Stimulated activated CD4-positive, alpha-beta T cell treated with anti-CD3 and anti-CD28 coated beads, TNF-alpha, amount 100 ng/mL, for 48 hours (primary cell): ENCODE results near the gene SYS1.

Source experiments
- DNase-seq, 3 donors: peaks; one replicate each; pipeline ENCODE4 v3.0.0-alpha.2; 2020; ENCODE audit warnings: low read depth in 3 of 3

Gene SYS1

GRCh38 chr20:45355209-45356084, 7.5 kb upstream of the SYS1 start:
- DNase-seq = no peak

GRCh38 chr20:45358282-45359068, 4.5 kb upstream of the SYS1 start:
- no peak for DNase-seq

DNA sequence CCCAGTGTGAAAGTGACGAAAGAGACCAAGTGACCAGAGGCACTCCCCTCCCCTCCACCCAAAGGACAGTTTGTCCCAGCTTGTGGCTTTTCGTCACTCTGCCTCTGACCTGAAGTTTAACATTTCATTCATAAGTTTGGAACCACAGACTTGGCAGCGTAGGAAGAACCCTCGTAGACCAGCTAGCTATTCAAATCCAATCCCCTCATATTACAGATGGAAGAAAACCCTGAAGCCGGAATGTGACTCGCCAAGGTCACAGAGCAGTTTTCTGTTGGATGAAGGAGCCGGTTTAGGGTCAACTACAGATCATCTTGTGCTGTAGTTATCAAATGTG, 3.9 kb upstream of the SYS1 start:
- no peak for DNase-seq

- no peak for DNase-seq
Measured at GRCh38 chr20:45359406-45360148, 3.4 kb upstream of the SYS1 start.

- DNase-seq = no peak
Measured at GRCh38 chr20:45361793-45362192, 1.2 kb upstream of the SYS1 start.

DNA sequence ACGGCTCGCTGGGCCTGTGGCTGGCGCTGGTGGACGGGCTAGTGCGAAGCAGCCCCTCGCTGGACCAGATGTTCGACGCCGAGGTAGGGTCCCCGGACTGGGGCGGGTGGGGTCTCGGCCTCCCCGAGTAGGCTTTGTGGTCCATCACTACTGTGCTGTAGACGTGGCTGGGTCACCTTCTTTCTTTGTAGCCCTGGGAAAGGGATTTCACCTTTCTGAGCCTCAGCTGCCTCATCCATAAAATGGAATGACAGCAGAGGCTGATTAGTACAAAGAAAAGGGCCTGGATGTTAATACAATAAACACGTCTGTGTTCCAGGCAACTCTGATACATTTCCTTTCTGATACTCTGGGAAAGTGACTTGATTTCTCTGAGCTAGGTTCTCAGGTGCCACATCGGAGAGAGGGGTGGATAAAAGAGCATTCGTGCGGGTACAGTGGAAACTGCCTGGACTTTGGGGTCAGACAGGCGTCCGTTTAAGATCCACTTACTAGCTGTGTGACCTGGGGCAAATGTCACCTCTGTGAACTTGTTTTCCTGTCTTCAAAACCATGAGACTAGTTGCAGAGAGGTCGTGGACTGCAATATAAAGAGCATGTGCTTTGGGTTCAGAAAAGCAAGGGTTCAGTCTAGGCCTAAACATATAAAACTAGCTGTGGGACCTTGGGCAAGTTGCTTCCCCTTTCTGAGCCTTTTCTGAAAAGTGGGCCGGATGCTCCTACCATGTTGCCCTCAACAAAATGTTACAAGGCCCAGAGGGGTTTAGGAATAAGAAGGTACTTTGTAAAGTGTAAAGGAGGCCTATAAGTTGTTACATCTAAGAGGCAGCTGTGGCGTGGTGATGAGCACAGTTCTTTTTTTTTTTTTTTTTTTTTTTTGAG, 896 bp downstream of the SYS1 start:
- DNase-seq = no peak

- DNase-seq = no peak
Measured at GRCh38 chr20:45365444-45365970, 2.6 kb downstream of the SYS1 start.

GRCh38 chr20:45366192-45366591, 3.2 kb downstream of the SYS1 start:
- DNase-seq = no peak

DNA sequence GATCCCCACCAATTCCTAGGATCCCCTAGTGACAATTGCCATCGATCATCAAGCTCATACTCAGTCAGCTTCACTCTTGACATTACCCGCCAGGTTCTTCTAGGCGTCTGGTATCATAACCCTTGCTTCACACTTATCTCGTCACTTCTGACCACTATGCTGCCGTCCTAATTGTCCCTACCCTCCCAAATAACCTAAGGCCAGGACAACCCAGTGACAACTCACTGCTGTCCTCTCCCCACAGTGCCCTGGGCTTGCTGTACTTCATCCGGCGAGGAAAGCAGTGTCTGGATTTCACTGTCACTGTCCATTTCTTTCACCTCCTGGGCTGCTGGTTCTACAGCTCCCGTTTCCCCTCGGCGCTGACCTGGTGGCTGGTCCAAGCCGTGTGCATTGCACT, 3.7 kb downstream of the SYS1 start:
- no peak for DNase-seq

GRCh38 chr20:45367126-45367525, 4.2 kb downstream of the SYS1 start:
- DNase-seq = no peak

- no peak for DNase-seq
Measured at GRCh38 chr20:45368221-45368980, 5.4 kb downstream of the SYS1 start.

- DNase-seq = no peak
Measured at GRCh38 chr20:45370571-45371160, 7.7 kb downstream of the SYS1 start.

- no peak for DNase-seq
Measured at GRCh38 chr20:45372241-45372640, 9.3 kb downstream of the SYS1 start.

- DNase-seq = no peak
Measured at GRCh38 chr20:45372646-45373352, 9.8 kb downstream of the SYS1 start.

DNA sequence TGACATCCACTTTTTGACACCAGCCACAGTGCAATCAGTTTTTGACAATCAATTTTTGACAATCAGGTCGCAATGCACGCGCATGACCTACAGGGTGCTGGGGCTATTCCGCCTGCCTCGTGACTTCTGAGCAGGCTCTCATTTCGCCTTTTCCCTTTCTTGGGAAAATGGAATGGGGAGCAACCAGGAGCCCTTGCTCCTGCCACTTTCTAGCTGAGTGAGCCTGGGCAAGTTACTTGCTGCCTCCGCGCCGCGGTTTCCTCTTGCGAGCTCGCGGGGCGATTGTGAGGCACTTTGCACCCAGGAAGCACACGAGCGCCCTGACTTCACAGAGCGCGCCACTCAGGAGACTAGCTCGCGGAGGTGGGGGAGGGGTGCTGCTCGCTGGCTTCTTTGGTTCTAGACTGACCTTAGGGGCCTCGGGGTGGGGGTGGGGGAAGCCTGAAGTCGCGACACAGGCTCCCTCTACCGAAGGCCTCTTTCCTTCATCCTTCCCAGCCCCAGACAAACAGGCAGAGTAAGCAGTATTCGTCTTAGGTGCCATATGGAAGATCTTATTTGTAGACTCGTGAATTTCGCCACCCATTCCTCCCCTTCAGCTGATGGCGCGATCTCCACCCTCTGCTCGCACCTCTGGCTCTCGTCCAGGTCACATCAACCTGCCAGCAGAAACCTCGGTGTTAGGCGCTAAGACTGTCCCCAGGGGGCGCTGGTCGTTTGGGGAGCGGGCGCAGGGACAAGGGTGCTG, 10.6 kb downstream of the SYS1 start:
- DNase-seq = peak; percentile 81 to 95 (median 86)

DNA sequence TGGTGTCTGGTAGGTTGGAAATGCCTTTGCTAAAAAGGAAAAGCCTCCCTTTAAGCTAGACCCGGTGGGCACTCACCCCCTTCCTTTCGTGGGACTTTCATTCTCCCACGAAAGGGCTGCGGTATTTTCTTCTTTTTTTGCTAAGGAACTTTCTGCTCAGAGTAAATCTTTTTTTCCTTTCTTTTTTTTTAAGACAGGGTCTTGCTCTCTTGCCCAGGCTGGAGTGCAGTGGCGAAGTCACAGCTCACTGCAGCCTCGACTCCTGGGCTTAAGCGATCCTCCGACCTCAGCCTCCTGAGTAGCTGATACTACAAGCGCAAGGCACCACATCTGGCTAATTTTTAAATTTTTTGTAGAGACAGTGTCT, 11.1 kb downstream of the SYS1 start:
- DNase-seq = no peak

GRCh38 chr20:45374966-45375365, 12.0 kb downstream of the SYS1 start:
- DNase-seq = no peak

DNA sequence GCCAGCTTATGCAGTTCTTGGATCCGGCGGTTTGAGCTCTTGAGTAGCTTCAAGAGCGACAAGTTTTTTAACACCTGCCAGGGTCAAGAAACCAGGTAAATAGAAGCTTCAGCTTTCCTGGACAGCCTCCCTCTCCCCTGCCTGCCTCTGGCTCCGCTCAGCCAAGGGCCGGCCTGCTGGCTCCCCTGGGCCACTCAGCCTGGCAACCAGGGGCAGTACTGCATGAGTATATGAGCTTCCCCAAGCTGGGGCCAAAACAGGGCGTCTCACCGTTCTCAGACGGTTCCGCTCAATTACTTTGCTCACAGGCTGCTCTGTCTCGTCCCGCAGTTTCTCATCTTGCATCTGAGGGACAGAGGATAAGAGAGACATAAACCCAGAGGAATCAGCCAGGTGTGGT, 14.3 kb downstream of the SYS1 start:
- DNase-seq = no peak

GRCh38 chr20:45378191-45378590, 15.2 kb downstream of the SYS1 start, which contains the start of gene TP53TG5:
Gene TP53TG5 (minus strand): TSS chr20:45378325. CDS start chr20:45378236, 89 bp downstream.
- DNase-seq = no peak
